ENCODE measurements around the gene ZAP70.
A peak's percentile ranks its signal among the peaks of the same experiment; 100 is the strongest.
"Not testable (repeated sequence)": the region's sequence is repeated elsewhere in the genome, so short reads cannot be mapped to it uniquely, and the experiment has no call there.

Gene ZAP70

DNA sequence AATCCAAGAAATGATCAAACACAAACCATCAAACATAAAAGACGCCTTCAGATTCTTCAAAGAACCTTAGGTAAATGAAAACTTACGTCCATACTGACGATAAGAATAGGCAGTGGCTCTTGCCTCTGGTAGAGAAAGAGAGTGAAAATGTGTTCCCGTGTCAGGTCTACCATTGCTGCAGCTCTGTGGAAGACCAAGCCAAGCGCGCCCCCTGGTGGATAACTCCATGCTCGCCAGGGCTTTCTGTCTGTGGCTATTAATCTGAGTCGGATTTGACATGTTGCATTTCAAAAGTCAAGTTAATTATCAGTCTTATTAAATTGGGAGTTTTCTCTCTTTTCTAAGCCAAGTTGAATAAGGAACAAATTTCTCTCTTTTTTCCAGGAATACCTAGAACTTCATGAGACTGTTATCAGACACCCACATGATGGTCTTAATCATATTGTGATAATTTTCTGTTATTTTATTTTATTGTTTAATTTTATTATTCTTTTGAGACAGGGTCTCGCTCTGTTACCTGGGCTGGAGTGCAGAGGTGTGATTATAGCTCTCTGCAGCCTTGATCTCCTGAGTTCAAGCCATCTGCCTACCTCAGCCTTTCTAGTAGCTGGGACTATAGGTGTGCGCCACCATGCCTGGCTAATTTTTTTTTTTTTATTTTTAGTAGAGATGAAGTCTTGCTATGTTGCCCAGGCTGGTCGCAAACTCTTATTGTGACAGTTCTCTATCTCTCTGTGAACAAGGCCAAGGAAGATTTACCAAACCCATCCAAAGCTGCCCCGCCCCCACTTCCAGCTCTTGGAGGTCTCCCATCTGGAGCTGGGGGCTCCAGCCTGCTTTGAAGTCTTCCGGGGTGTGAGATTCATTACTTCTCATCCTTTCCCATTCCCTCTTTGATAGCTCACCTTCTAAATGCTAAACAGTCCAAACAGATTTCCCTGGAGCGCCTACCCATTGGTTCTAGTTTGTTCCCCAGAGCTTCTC, 15.8 kb upstream of the ZAP70 start:
- peak; percentile 73 to 81 for DNase-seq (ENCODE audit: extremely low read depth in 1 of 2, low read depth in 1 of 2)

DNA sequence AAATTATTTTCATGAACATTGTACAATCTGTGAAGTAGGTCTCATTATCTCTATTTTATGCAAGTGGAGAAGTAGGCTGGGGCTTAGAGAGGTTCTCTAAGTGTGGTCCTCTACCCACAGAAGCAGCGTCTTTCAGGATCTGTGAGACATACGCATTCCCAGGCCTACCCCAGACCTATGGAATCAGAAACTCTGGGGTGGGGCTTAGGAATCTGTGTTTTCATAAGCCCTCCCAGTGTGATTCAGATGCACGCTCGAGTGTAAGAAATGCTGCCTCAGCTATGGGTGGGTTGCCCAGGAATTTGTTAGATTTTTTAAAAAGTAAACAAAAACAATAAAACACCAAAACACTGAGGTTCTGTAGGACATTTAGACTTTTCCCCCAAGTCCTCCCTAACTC, 14.8 kb upstream of the ZAP70 start:
- no peak for DNase-seq (ENCODE audit: extremely low read depth in 1 of 2, low read depth in 1 of 2)

DNA sequence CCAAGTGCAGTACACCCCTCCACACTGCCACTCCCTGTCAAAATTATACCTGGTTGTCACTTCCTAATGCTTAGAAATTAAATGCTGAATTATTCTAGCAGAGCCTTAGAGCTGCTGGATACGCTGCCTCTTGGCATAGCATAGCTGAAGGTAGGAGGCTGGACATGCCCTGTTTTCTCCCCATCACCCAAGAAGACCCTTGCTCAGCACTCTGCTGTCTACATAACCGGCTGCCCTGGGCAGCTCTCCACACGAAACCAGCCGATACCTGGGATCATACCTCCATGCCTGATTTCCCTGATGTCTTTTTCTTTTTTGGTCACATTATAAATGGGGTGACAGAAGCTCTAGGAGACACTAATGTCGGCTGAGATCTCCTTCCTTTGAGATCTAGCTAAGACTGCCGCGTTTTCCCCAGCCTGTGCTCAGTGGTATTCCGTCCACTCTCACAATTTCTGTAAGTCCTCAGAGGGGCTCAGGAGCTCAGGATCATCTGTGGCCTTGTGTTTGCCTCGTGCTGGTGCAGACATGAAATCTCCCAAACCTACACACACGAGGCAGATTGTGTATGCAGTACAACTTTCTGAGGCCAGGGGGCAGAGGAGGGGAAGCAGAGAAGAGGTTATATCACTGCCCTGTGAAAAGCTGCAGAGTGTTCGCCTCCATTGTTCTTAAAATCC, 13.5 kb upstream of the ZAP70 start:
- DNase-seq (ENCODE audit: extremely low read depth in 1 of 2, low read depth in 1 of 2), result no peak

DNA sequence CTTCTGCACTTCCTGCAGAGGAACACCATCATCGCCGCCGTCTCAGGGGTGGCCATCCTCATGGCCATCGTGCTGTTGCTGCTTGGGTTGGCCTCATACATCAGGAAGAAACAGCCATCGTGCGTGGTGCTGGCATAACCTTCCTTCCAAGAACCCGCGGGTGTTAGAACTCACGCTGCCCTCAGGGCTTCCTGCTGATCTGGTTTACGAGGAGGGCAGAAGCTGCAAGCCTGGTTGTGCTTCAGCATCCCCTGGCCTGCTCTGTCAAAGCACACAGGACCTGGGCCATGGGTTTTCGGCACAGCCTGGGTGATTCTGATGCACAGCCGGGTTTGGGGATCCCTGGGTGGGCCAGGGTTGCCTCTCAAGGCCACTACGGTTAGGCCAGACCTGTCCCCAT, 12.2 kb upstream of the ZAP70 start:
- DNase-seq (ENCODE audit: extremely low read depth in 1 of 2, low read depth in 1 of 2), result no peak

DNA sequence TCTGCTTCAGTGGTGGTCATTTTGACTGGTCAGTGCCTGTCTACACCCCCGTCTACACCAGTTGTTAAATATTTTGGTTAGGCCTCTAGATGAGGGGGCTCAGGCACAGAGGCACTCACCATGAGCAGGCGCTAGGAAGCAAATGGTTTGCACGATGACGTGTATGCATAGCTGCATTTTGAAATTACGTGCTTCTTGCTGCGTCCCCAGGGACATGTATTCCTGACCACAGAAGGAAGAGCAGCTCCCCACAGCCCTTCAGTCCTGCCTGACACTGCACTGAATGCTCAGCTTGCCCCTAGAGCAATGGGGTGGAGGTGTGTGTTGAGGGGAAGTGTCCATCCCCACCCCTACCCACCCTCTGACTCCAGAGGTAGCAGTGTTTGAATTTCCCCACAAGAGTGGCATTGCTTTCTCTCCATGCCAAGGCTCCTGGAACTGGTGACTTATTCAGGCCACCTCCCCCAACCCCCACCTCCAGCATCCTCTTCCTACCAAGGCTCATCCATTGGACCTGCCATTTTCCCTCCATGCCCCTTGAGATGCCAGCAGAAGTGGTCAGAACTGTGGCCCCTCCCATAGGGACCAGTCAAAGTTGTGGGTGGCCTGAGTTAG, 11.4 kb upstream of the ZAP70 start:
- no peak for DNase-seq (ENCODE audit: extremely low read depth in 1 of 2, low read depth in 1 of 2)

DNA sequence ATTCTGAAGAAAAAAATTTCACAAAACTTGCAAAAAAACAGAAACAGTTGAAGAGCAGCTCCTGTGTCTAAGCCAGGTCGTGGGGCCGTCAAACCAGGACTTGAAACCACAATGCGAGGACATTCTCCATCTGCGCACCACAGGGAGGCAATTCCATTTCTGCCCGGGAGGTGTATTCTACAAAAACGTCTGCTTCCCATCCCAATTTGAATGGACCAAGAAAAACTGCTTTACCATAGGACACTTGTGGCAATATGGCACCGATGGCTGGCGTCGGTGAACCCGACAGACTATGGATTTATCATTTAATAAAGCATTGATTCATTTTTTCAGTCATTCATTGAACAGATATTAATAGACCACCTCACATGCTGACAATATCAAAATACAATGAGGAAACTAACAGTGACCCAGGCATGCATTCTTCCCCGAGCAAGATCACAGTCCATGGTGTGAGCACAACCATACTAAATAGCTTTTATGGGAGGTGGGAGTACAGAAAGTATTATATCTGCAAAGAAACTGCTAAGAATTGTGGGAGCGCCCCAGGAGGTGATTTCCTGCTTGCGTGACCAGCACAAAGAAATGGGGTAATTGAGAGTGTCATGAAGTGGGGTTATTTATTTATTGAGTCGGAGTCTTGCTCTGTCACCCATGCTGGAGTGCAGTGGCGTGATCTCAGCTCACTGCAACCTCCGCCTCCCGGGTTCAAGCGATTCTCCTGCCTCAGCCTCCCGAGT, 10.5 kb upstream of the ZAP70 start:
- DNase-seq (ENCODE audit: extremely low read depth in 1 of 2, low read depth in 1 of 2), result no peak

DNA sequence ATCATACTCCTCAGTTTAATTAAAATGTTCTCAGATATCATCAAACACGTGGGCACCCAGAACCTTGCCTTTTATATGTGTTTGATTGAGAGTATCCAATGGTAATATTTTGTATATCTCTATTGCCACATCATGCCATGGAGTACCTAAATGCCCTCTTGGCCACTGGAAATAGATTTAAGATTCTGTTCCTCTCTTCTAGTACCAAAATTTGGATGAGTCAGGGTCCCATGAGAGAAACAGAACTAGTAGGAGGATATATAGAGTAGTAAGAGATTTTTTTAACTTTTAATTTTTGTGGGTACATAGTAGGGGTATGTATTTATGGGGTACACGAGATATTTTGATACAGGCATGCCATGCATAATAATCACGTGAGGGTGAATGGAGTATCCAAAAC, 9.6 kb upstream of the ZAP70 start:
- DNase-seq (ENCODE audit: extremely low read depth in 1 of 2, low read depth in 1 of 2), result no peak

DNA sequence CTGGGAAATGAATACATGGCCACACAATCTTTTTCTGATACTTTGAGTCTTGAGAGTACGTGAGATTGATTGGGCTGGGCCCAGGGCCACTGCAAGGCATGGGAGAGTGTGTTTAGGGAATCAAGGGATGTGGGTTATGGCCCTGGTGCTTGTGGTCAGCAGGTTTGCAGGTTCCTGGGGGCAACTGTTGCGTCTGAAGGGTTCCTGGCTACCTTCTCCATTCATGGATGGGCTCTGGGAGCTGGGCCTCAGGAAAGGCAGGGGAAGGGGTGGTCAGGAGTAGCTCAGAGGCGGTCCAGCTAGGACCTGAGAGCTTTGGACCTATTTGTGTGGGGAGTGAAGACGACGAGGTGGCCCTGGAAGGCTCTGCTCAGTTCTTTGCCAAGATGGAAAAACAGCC, 8.4 kb upstream of the ZAP70 start:
- no peak for DNase-seq (ENCODE audit: extremely low read depth in 1 of 2, low read depth in 1 of 2)

DNA sequence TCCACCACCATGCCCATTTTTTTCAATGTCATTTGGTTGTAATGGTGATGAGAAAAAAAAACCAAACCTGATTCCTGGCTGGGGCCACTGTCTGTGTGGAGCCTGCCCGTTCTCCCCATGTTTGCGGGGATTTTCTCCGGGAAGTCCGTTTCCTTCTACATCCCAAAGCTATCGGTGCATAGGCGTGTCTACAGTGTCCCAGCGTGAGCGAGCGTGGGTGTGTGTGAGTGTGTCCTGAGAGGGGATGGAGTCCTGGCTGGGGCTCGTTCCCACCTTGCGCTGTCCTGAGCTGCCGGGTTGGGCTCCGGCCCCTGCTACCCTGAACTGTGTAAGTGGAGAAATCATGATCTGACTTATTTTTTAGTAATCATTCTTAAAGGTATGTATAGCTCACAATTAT, 7.3 kb upstream of the ZAP70 start:
- DNase-seq (ENCODE audit: extremely low read depth in 1 of 2, low read depth in 1 of 2), result no peak

DNA sequence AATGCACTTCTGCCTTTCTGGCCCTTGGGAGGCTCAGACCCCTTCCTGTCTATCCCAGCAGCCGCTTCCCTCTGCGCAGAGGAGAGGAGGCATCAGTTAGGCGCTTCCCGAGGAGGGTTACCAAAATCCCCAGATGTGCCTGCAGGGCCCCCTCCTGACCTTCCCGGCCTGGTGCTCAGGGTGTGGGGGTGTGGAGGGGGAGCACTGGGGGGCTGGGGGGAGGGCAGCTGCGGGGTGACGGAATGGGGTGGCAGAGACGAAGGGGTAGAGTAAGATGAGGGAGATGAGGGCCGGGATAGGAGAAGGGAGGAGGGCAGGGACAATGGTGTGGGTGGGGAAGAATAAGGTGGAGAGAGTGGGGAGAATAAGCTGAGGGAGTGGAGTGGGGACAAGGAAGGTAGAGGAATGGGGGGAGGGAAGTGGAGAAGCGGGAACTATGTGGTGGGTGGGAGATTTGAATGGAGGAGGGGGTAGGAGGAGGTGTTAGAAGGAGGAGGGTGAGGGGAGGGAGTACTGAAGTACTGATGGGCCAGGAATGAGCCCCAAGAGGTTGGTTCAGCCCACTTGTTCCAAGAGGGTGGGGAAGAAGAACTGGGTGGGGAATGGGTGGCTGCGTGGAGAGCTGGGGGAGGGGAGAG, 6.5 kb upstream of the ZAP70 start:
- DNase-seq (ENCODE audit: extremely low read depth in 1 of 2, low read depth in 1 of 2), result no peak

DNA sequence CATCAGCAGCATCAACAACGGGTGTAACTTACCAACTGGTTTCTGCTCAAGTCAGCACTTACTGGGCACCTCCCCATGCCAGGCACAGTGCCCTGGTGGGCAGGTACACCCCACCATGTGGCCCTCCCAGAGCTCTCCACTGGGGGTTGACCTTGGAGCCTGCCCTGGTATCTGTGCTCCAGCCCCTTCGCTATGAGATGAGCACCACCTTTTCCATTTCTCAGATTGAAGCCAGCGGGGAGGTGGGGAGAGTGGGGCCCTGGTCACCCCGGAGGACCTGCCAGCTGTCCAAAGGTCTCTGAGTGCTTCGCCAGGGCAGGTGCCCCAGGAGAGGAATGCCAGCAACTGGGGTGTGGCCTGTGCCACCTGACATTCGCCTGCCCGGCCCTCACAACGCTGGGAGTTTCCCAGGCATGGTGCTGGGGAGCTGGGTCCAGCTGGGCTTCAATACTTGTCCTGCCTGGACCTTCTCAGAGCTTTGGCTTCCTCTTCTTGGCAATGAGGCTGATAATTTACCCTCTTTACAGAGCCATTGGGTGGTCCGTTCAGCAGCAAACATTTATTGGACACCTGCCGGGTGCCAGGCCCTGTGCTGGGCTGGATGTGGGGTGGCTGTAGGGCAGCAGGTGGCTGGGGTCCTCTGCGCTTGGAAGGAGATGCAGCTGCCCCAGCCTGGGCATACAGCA, 5.9 kb upstream of the ZAP70 start:
- no peak for DNase-seq (ENCODE audit: extremely low read depth in 1 of 2, low read depth in 1 of 2)

DNA sequence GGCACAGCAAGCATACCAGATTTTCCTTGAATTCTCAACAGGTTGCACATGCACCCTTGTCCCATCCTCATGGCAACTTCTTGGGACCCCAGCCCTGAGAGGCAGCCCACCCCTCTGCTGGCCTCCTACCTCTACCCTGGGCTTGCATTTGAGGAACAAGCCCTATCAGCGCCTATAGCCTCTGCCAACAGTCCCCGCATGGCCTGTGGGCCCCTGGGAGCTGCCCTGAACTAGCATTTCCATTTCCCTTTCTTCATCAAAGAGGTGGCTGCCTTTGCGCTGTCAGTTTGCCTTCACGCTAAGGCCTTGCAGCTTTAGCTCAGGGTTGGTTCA, 5.4 kb upstream of the ZAP70 start:
- no peak for DNase-seq (ENCODE audit: extremely low read depth in 1 of 2, low read depth in 1 of 2)

DNA sequence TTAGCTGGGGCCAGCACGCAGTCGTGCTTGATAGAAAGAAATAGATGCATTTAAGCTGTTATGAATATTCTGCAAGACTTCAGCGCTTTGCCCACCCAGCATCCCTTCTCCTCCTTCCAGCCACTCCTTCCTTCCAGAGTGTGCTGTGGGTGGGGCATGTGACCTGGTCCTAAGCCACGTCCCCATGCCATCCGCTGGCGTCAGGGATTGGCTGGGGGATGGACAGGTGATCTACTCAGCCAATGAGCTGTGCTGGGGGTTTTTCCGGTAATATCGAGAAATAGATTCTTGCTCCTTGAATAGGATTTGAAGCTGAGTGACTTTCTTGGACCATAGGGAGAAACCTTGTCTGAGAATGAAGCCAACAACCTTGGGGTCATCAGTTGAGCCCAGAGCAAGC, 4.8 kb upstream of the ZAP70 start:
- DNase-seq (ENCODE audit: extremely low read depth in 1 of 2, low read depth in 1 of 2), result no peak

DNA sequence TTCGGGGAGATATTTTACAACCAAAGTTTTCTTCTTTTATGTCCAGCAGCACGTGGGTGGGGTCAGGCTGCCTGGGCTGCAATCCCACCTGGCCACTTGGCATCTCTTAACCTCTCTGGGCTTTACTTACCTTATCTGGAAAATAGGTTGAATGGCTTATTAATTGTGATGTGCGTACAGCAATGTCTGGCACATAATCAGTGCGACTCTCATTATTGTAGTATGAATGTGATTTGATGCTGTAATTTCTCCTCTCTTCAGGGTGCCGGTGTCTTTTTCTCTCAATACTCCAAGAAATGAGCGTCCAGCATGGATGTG, 2.0 kb upstream of the ZAP70 start:
- no peak for DNase-seq (ENCODE audit: extremely low read depth in 1 of 2, low read depth in 1 of 2)

DNA sequence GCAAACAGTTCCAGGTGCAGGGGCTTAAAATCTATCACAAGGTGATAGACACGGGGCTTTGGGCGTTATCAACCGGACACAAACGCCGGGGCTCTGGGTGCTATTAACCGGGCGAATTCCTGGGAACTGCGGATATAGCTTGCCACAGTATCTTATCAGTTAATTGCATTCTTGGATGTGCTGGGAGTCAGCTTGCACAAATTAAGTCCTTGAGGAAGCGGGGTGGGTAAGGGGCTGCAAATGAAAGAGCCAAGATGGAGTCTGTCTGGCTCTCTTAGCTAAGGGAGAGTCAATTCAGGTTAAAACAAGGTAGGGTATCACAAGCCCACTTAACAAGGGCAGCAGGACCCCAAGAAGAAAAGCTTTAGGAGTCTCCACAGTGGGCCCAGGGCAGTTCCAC, 1.2 kb upstream of the ZAP70 start:
- DNase-seq (ENCODE audit: extremely low read depth in 1 of 2, low read depth in 1 of 2), result not testable (repeated sequence)

DNA sequence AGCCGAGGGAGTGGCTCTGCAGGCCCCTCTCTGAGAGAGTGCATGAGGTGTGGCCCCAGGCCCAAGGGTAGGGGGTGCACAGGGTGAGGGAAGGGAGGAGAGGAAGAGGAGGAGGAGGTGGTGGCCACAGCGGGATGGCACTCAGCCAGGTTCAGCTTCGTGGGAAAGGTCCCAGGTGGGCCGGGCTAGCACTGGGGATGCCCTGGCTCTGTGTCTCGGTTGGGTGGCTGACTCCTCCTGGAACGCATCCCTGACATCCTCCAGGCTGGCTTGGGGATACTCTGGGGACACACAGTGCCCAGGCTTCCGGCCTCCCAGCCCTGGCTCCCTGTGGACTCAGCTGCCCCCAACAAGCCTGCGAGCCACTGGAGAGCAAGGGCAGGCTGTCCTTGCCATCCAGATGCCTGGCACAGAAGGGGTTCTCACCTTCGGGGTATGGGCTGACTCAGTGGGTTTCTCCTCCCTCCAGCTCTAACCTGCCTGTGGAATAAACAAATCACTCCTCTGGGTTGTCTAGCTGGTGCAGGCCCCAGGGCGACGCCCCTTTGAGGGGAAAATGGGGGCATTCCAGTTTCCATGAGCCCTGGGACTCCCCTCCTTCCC, 582 bp upstream of the ZAP70 start:
- DNase-seq (ENCODE audit: extremely low read depth in 1 of 2, low read depth in 1 of 2), result peak in 1 of 2 donors; percentile 39

DNA sequence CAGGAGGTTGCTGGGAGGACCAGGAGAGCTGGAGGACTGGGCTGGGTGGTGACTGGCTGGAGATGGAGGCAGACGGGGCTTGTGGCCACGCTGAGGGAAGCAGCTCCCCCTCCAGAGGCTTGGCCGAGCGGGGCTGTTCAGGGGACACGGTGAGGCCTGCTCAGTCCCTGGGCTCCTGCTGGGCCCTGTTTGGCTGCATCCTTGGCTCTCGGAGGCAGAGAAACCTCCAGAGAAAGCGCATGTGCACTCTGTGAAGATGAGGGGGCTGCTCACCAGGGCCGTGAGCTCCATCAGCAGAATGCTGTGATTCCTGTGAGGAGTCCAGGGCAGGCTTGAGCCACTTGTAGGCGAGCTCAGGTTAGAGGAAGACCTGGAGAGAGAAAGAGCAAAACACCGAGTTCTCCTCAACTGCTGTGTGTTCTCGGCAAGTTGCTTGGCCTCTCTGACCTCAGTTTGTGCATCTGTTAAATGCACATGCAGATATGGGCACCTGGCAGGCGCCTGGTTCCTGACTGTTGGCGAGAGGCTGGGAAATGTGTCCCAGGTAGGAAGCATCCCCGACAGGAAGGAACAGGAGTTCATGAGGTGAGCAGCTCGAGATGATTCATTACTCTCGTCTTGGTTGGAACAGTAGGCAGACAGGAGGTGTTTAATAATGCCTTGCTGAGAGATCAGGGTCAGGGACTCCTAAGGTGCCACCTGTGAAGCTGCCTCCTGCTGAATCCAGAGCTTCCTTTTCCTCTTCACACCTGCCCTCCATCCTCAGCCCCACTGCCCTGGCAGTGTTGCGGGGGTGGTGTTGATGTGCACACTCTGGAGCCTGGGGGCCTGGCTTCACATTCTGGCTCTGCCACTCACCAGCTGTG, 941 bp downstream of the ZAP70 start:
- DNase-seq (ENCODE audit: extremely low read depth in 1 of 2, low read depth in 1 of 2), result no peak

DNA sequence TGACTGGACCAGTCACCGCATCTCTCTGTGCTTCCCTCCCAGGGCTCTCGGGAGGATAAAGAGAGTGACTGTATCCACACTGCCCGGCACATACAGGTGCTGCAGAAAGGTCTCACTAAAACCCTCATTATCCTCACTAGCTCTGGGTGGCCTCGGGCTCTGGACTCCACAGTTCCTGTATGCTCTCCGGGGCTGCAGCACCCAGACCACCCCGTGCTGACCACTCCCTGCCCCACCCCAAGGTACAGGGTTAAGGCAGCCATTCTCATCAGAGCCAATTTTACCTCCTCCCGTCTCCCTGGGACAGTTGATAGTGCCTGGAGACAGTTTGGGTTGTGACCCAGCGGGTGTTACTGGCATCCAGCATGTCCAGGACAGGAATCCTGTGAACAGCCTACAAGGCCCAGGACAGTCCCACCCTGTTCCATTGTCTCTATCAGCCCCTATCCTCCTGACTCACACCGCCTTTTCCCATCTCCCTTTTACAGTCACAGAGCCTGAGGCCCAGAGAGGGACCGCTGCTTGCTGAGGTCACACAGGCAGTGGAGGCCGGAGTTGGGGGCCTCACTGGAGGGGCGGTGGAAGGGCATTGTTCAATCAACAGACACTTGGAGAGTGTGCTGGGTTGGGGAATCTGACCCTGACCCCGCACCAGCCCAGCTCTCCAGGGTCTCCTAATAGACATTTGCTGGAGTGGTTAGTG, 1.7 kb downstream of the ZAP70 start:
- DNase-seq (ENCODE audit: extremely low read depth in 1 of 2, low read depth in 1 of 2), result no peak
